Colon (tissue), 2 donors: ENCODE data around the gene RGS3.

Experiments
- FAIRE-seq: peaks from 2 replicates; lab custom pipeline; 2012; peaks lifted over from hg19 to GRCh38; lab: Jason Lieb, UNC
- donor health status: control.
- donor health status: control.

The RGS3 gene

GRCh38 chr9:113572076-113572861 lies 108.7 kb downstream of the RGS3 start:
- FAIRE-seq: no peak

DNA sequence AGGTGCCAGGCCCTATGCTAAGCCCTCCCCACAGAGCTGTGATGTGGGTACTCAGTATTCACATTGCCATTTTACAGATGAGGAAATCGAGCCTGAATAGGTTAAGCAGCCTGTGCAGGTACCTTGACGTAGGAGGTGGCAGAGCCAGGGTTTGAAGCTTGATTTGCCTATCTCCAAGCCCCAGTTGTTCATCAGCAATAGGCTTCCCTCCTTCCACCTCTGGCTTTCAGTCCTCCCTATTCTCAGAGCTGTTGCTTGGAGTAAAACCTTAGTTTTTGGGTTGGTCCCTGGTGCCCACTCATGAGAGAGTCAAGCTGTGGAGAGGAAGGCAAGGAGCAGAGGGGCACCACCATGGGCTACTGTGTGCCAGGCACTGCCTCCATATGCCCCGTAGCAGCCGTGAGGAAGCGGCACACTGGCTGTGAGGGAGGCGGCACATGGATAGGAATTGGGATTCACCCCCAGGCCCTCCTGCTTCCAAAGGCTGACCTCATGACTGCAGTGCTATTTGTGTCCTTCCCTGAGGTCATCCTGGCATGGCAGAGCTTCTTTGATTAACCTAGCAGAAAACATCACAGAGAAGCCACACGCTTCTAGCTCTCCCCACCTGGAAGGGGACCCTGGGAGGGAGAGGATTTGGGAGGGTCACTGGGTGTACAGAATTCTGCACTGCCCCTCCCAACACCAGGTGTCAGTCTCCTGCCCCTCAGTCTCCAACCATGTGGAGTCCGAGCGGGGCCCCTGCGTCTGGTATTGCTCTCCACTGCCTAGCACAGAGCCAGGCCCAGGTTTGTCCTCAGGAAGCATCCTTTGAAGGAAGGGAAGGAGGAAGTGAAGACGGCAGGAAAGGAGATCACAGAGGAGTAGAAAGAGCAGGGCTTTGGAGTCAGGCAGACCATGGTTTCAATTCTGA lies 109.8 kb downstream of the RGS3 start:
- FAIRE-seq: no peak

GRCh38 chr9:113573959-113574352 lies 110.4 kb downstream of the RGS3 start:
- FAIRE-seq: no peak

GRCh38 chr9:113574441-113575262 lies 111.1 kb downstream of the RGS3 start:
- no peak for FAIRE-seq

DNA sequence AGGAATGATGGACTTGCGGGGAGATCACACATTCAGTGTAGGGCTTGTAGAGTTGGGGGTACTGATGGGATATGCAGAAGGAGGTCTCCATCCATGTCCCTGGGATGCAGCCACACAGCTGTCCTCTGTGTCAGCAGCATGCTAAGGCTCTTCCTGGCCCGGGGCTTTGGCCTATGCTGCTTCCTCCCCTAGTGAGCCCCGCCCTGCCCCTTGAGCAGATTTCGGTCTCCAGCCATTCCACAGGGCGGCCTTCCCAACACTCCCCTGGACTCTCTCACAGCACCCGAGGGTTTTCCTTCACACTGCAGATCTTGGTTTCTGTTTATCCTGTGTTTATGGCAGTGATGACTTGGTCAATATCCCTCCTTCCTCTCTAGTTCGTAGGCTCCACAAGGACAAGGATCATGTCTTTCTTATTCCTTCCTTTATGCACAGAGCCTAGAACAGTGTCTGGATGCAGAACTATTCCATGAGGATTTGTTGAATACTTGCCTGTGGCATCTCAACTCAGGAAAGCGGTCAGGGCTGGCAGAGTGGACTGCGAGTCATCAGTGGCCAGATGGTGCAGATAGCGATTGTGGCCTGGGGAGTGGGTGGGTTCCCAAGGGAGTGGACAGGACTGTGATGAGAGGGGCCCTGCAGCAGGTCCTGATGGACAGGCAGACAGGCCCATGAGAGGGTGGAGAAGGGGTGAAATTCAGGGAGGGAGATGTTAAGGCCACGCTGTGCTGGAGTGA lies 114.2 kb downstream of the RGS3 start:
- no peak for FAIRE-seq

- FAIRE-seq: no peak
These were observed 114.8 kb downstream of the RGS3 start for GRCh38 chr9:113578279-113578865.

GRCh38 chr9:113578882-113579282 lies 115.4 kb downstream of the RGS3 start:
- FAIRE-seq: no peak

DNA sequence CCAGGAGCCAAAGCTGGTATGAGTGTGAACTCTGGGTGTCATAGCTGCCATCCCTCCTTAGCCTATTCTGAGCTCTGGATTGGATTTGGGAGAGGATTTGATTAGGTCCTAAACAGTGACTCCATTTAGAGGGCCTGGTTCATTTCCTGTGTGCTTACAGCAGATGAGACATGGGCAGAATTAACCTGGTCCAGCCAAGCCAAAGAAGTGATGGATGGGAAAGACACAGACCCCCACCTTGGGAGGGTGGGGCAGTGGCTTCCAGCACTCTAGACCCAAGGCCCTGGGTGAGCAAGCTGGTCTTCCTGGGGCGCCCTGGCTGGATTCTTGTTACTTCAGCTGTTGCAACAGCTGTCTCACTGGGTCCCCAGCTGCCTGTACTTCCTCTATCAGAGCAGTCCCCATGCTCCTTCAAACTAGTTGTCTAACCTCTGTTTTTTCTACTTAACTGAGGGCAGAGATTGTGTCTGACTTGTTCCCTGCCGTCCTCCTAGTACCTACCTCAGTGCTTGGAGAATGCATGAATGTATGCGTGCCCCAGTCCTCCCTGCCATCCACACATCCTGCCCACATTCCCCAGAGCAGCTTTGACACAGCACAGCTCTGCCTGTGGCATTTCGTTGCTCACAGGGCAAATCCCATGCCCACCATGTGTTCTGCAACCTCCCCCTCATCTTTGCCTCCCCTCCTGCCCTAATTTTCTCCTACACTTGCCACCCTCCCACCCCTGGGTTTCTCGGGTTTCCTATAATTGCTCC lies 115.9 kb downstream of the RGS3 start:
- no peak for FAIRE-seq

DNA sequence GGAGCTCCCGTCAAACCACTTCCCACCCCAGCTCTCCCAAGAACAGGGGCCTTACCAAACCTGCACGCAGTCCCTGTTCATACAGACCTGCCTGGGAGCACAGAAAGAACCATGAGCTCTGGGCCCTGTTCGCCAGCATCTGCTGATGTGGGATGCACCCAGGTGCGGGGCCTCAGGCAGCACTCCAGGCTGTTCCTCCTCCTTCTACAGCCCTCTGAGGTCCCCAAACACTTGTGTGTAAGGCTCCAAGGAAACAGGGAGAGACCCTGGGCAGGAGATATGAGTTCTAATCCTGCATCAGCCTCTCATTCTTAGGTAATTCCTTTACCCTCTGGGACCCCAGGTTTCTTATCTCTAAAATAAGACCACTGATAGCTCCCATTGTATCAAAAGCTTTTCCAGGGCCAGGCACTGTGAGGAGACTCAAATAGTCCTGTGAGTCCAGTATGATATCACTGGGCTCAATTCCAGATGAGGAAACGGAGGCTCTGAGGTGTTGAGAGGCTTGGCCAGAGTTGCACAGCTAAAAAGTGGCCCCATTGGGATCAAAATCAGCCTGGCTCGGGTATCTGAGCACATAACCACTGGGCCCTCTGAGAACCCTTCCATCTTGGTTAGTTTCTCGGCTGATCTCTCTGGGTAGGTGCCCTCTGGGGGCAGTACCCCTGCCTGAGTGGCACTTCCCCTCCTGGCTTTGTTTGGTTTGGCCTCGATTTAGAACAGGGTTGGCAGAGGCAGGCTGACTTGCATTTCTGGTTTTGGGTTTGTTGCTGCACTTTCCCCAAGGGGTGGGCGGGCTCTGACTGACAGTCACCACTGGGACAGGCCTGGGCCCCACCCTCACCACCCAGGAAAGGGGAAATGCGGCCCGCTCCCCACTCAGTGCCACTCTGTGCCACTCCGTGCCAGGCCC lies 116.8 kb downstream of the RGS3 start:
- FAIRE-seq: no peak

- FAIRE-seq: no peak
These were observed 117.4 kb downstream of the RGS3 start for GRCh38 chr9:113580954-113581311.

DNA sequence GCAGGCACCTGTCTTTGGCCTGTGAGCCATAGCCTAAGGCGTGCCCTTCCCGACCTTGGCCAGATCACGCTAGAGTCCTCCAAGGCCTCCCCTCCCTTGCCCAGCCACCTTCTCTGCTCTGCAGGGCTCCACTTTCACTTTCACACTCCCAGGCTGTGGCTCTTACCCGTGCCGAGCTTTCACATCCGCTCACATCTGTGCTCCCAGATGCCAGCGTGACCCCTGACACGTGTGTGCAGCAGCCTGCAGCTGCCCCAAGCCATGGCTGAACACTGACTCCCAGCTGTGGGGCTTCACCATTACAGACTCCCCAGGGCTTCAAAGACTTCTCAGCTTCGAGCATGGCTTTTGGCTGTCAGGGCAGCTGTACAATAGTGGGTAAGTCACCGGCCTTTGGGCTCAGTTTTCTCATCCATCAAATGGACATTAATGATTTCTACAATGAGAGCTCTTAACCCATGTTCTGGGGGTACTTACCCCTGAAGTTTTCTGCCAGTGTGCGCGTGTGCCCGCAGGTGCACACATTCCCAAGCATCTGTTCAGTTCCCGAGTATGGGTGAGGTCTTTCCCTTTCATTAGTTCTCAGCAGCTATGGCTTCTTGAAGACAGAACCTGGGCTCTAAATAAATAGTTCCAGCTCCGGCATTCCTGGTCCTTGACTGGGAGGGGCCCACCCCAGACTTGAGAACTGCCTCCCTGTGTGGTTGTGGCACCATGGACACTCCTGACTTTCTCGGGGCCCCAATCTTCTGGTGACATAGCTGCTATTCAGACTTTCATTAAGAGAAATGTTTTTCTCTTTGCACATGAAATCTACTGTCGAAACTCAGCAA lies 118.6 kb downstream of the RGS3 start:
- no peak for FAIRE-seq

DNA sequence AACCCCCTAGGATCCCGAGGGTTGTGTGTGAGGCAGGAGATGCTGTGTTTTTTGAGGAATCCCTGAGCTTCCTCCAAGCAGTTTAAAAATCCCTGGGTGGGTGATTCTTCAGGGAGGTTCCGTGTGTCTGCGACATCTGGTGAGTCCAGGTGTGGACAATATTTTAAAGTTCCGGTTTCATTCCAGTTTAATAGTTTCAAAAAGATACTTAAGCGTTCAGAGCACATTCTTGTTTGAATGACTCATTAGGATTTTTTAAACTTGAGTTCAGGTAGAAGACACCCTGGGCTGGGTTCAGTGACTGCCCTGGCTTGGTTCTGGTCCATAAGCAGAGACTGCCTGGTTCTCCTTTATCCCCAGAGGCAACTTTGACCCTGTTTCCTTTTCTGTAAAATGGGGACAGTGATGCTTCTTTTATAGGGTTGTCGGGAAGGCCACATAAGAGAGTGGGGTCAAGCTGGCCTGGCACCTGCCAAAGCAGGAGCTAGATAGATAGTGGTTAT lies 119.2 kb downstream of the RGS3 start:
- FAIRE-seq: no peak

GRCh38 chr9:113583511-113584427 lies 120.2 kb downstream of the RGS3 start:
- no peak for FAIRE-seq

GRCh38 chr9:113584428-113585084 lies 121.0 kb downstream of the RGS3 start:
- no peak for FAIRE-seq

DNA sequence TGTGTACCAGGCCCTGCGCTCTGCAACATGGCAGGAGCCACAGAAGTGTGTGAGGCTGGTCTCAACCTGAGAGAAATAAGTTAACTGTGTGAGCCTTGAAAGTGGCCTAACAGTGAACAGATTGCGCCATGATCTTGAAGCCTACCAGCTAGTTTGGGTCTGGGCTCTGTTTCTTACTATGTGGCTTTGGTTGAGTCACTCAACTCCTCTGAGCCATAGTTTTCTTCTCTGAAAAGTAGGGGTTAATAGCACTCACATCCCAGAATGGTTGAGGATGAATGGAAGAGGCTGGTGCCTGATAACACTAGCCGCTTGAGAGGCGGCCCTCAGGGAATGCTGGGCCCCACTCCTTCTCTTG lies 121.5 kb downstream of the RGS3 start:
- FAIRE-seq: no peak

- FAIRE-seq: no peak
These were observed 122.0 kb downstream of the RGS3 start for GRCh38 chr9:113585555-113585954.
